PC-9 (cell line): ENCODE data around the gene SMG9. TPM values are rescaled to one million over a fixed set of nuclear protein-coding genes. Genes with fewer than 3 reads are reported as not detected.

Experiments used
- BruUV-seq: library from RNA; stranded (reverse); fragments of 400-500 nt; replicated peaks from 2 replicates; lab custom pipeline; 2021; lab: Mats Ljungman, UMichigan
- CTCF ChIA-PET: fragments of 300-600 bp; sonication (Branson Sonifier 250); formaldehyde crosslinking; loops from one replicate; lab custom pipeline; 2022; ENCODE audit warnings: antibody characterized with exemption; lab: Charles Lee
- POLR2A ChIA-PET: fragments of 300-600 bp; sonication (Branson Sonifier 250); formaldehyde crosslinking; loops from one replicate; lab custom pipeline; 2022; ENCODE audit warnings: antibody characterized with exemption; ENCODE audit not compliant: unreplicated experiment; lab: Charles Lee
- DNase-seq, 2 experiments: peaks; one replicate each; pipeline versions ENCODE4 v3.0.0 to v3.0.0-alpha.2; 2015 to 2022; ENCODE audit warnings: mixed read lengths in 1 of 2
- H2AFZ ChIP-seq: fragments of 200-600 bp; sonication (generic); 2 replicates; pipeline ENCODE4 v1.8.1; 2017; ENCODE audit warnings: antibody characterized with exemption
- H3F3A ChIP-seq: fragments of 200-600 bp; sonication (generic); 2 replicates; pipeline ENCODE4 v1.8.1; 2017; ENCODE audit warnings: antibody characterized with exemption, mild to moderate bottlenecking, low read depth; ENCODE audit not compliant: insufficient read depth
- H3K27ac ChIP-seq: fragments of 200-600 bp; sonication (generic); 2 replicates; pipeline ENCODE4 v1.6.1; 2016; ENCODE audit warnings: mixed run types
- H3K27me3 ChIP-seq: fragments of 200-600 bp; sonication (generic); 2 replicates; pipeline ENCODE4 v1.6.1; 2016; ENCODE audit warnings: low read depth, mixed run types; ENCODE audit not compliant: insufficient read depth
- H3K36me3 ChIP-seq: fragments of 200-600 bp; sonication (generic); 2 replicates; pipeline ENCODE4 v1.6.1; 2016; ENCODE audit warnings: low read depth, mixed run types
- H3K4me1 ChIP-seq: fragments of 200-600 bp; sonication (generic); replicated peaks from 2 replicates; pipeline ENCODE4 v1.6.1; 2016; ENCODE audit warnings: mixed run types; ENCODE audit not compliant: insufficient read depth
- H3K4me2 ChIP-seq: fragments of 200-600 bp; sonication (generic); 2 replicates; pipeline ENCODE4 v1.6.1; 2017; ENCODE audit warnings: mixed run types
- H3K4me3 ChIP-seq: fragments of 200-600 bp; sonication (generic); 2 replicates; pipeline ENCODE4 v1.6.1; 2016; ENCODE audit warnings: mixed run types
- H3K79me2 ChIP-seq: fragments of 200-600 bp; sonication (generic); 2 replicates; pipeline ENCODE4 v1.6.1; 2017; ENCODE audit warnings: low read depth, mixed run types
- H3K9me2 ChIP-seq: fragments of 200-600 bp; sonication (generic); 2 replicates; pipeline ENCODE4 v1.8.1; 2017; ENCODE audit warnings: mild to moderate bottlenecking; ENCODE audit not compliant: insufficient read depth
- H3K9me3 ChIP-seq: fragments of 200-600 bp; sonication (generic); 2 replicates; pipeline ENCODE4 v1.8.1; 2016; ENCODE audit warnings: low read depth; ENCODE audit not compliant: insufficient read depth
- H4K20me1 ChIP-seq: fragments of 200-600 bp; sonication (generic); 2 replicates; pipeline ENCODE4 v1.8.1; 2017; ENCODE audit not compliant: insufficient read depth
- EZH2 ChIP-seq: fragments of 200-600 bp; sonication (generic); IDR thresholded peaks from 2 replicates; pipeline ENCODE4 v1.8.0; 2017; ENCODE audit warnings: antibody characterized with exemption, low read depth
- intact Hi-C: fragments of 100-400 bp; cut with micrococcal nuclease; formaldehyde crosslinking; loops from one replicate; pipeline ENCODE4 v1.10.0; 2022; ENCODE audit not compliant: unreplicated experiment
- total RNA-seq: library from RNA; stranded (reverse); gene quantifications from 2 replicates; pipeline ENCODE4 v1.2.3, GENCODE V29; 2021
- TF ChIP-seq, protein P1 (sequence below): fragments of 200-600 bp; sonication (generic); conservative IDR thresholded peaks from 2 replicates; pipeline ENCODE4 v1.6.1; 2017; ENCODE audit warnings: mixed run types, antibody characterized with exemption, mild to moderate bottlenecking, moderate library complexity

Gene SMG9
- total RNA-seq, 1 experiment from 2014 or later = 76.8 TPM

DNA sequence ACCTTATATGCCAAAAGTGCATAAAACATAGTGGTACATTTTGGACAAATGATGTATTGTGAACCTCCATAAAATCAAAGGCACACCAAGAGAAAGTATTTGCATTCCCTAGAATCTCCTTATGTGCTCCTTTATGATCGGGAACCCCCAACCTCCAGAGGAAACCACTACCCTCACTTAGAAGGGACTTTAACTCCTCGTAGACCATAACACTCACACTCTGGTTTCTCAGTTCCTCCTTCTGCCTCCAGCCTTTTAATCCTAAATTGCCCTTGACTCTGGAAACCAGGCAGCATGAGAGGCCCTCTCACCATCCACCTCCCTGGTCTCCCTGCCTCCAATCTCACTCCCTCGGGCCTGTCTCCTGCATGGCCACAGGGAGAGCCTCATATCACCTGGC, 35.8 kb upstream of the SMG9 start:
- no peaks in the 10 kb centered on the region for H3K79me2 ChIP-seq
- ChIA-PET CTCF (no interaction called here), POLR2A (no interaction called here)
- no peak overlapping the region for H3K4me3 ChIP-seq
- no peak overlapping the region for H2AFZ ChIP-seq
- H3K4me2 ChIP-seq = no peak overlapping the region
- peaks cover 13% of the 10 kb centered on the region for H3F3A ChIP-seq
- H3K9me2 ChIP-seq = no peaks in the 10 kb centered on the region
- TF ChIP-seq, protein P1, sequence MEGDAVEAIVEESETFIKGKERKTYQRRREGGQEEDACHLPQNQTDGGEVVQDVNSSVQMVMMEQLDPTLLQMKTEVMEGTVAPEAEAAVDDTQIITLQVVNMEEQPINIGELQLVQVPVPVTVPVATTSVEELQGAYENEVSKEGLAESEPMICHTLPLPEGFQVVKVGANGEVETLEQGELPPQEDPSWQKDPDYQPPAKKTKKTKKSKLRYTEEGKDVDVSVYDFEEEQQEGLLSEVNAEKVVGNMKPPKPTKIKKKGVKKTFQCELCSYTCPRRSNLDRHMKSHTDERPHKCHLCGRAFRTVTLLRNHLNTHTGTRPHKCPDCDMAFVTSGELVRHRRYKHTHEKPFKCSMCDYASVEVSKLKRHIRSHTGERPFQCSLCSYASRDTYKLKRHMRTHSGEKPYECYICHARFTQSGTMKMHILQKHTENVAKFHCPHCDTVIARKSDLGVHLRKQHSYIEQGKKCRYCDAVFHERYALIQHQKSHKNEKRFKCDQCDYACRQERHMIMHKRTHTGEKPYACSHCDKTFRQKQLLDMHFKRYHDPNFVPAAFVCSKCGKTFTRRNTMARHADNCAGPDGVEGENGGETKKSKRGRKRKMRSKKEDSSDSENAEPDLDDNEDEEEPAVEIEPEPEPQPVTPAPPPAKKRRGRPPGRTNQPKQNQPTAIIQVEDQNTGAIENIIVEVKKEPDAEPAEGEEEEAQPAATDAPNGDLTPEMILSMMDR = no peak
- TF ChIP-seq EZH2 = no peak
- no peak for DNase-seq
- no peaks in the 10 kb centered on the region for H3K27me3 ChIP-seq
- no TSS peak for BruUV-seq
- peaks cover 7% of the 10 kb centered on the region; the same call in 1 of the 2 replicates for H3K4me1 ChIP-seq
- no peaks in the 10 kb centered on the region; the same call in 1 of the 2 replicates for H4K20me1 ChIP-seq
- H3K9me3 ChIP-seq = no peaks in the 10 kb centered on the region
- intact Hi-C loops = no loop called here
- H3K36me3 ChIP-seq = no peaks in the 10 kb centered on the region
- H3K27ac ChIP-seq = no peak overlapping the region

DNA sequence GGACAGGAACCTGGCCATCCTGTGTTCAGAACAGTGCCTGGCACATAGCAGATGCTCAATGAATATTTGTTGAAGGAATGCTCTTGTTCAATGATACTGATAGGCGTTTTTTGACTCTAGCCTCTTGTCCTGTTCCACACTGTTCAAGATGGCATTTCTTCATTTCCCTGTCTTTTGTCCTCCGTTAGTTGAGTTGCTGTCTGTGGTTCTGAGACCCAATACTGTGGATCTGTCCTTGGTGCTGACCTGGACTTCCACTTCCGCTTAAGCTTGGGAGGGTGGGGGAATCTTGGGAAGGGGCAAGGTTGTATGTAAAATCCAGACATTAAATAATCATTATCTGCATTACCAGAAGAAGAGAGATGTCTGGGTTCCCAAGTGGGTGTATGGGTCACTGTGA, 34.3 kb upstream of the SMG9 start:
- Histone ChIP-seq H3K9me3 (no peaks in the 10 kb centered on the region), H3F3A (peaks cover 25% of the 10 kb centered on the region), H3K9me2 (no peaks in the 10 kb centered on the region), H3K27ac (no peak overlapping the region), H3K36me3 (no peaks in the 10 kb centered on the region), H4K20me1 (no peaks in the 10 kb centered on the region; the same call in 1 of the 2 replicates), H3K4me1 (peaks cover 20% of the 10 kb centered on the region), H3K4me3 (no peak overlapping the region), H3K27me3 (no peaks in the 10 kb centered on the region), H3K4me2 (no peak overlapping the region), H2AFZ (no peak overlapping the region), H3K79me2 (no peaks in the 10 kb centered on the region)
- DNase-seq = no peak
- POLR2A ChIA-PET = no interaction called here
- CTCF ChIA-PET = no interaction called here
- no TSS peak for BruUV-seq
- no peak for TF ChIP-seq EZH2
- TF ChIP-seq, protein P1 = no peak
- intact Hi-C loops = loop anchor here (10.0 kb wide), 1 partner anchor 344 kb away; no protein-coding TSS in a partner anchor

DNA sequence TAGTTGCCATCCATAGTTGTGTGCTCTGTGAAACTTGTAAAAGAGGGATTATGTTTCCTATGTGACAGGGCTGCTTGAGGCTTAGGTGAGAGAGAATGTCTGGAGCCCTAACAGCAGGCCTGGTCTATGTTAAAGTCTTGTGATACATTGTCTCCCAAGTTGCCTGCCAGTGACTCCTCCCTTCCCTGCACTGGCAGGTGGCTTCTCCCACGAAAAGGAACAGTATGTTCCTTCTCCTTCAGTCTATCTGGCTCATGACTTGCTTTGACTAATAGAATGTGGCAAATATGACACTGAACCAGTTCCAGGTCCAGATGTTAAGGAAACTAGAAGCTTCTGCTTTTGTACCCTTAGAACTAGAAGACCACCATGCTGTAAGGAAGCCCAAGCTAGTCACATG, 31.9 kb upstream of the SMG9 start:
- Histone ChIP-seq H3F3A (peaks cover 45% of the 10 kb centered on the region), H3K9me2 (no peaks in the 10 kb centered on the region), H3K9me3 (no peaks in the 10 kb centered on the region), H3K27me3 (no peaks in the 10 kb centered on the region), H3K4me2 (no peak overlapping the region), H4K20me1 (no peaks in the 10 kb centered on the region), H3K79me2 (0 out of 2 replicates have a peak, but pooled peaks cover under 1% of the 10 kb centered on the region), H3K4me1 (peaks cover 35% of the 10 kb centered on the region), H3K4me3 (no peak overlapping the region), H3K27ac (no peak overlapping the region), H2AFZ (no peak overlapping the region), H3K36me3 (no peaks in the 10 kb centered on the region)
- intact Hi-C loops = loop anchor here (10.0 kb wide), 1 partner anchor 342 kb away; no protein-coding TSS in a partner anchor
- no TSS peak for BruUV-seq
- ChIA-PET POLR2A (no interaction called here), CTCF (no interaction called here)
- TF ChIP-seq EZH2 = no peak
- TF ChIP-seq, protein P1 = no peak
- no peak for DNase-seq
